Measurements from ENCODE around the gene EMILIN2.
A peak's percentile ranks its signal among the peaks of the same experiment; 100 is the strongest.
"Not testable (repeated sequence)": the region's sequence is repeated elsewhere in the genome, so short reads cannot be mapped to it uniquely, and the experiment has no call there.

The EMILIN2 gene

GRCh38 chr18:2809666-2810183 is 37.1 kb upstream of the EMILIN2 start:
- POLR2A ChIA-PET; H3K27ac ChIP-seq (ENCODE audit: extremely low read depth, low read depth, low read length); H3K4me3 ChIP-seq (ENCODE audit: low read depth, low read length); H3K4me1 ChIP-seq (ENCODE audit: control insufficient read depth, insufficient read depth, low read length); H3K9me3 ChIP-seq (ENCODE audit: control insufficient read depth, insufficient read depth, low read depth, low read length); H3K36me3 ChIP-seq (ENCODE audit: control insufficient read depth in 2 of 2, insufficient read depth in 1 of 2, low read length in 2 of 2): not testable (repeated sequence)
- TF ChIP-seq ZNF585B (tag by site-specific recombination; IDR thresholded peaks at IDR 0.05), result peak; percentile 86
- CTCF ChIA-PET, result interaction anchor here (0.7 kb wide), 1 partner anchor 23 kb away, joined by 3 read pairs; no protein-coding TSS in a partner anchor

GRCh38 chr18:2811416-2811815 is 35.4 kb upstream of the EMILIN2 start:
- H3K4me1 ChIP-seq (ENCODE audit: control insufficient read depth, insufficient read depth, low read length), result no peaks in the 10 kb centered on the region
- no peak overlapping the region for H3K4me3 ChIP-seq (ENCODE audit: low read depth, low read length)
- no peaks in the 10 kb centered on the region for H3K36me3 ChIP-seq (ENCODE audit: control insufficient read depth in 2 of 2, insufficient read depth in 1 of 2, low read length in 2 of 2)
- ChIA-PET POLR2A (no interaction called here), CTCF (no interaction called here)
- TF ChIP-seq ZNF24 (tag by site-specific recombination; IDR thresholded peaks at IDR 0.05) (no peak), MEIS1 (CRISPR knock-in tag; IDR thresholded peaks at IDR 0.05; ENCODE audit: borderline replicate concordance) (no peak)
- no peaks in the 10 kb centered on the region for H3K9me3 ChIP-seq (ENCODE audit: control insufficient read depth, insufficient read depth, low read depth, low read length)
- no peak overlapping the region for H3K27ac ChIP-seq (ENCODE audit: extremely low read depth, low read depth, low read length)

- H3K27ac ChIP-seq (ENCODE audit: extremely low read depth, low read depth, low read length), result no peak overlapping the region
- no peak overlapping the region for H3K4me3 ChIP-seq (ENCODE audit: low read depth, low read length)
- H3K4me1 ChIP-seq (ENCODE audit: control insufficient read depth, insufficient read depth, low read length), result no peaks in the 10 kb centered on the region
- no peaks in the 10 kb centered on the region for H3K9me3 ChIP-seq (ENCODE audit: control insufficient read depth, insufficient read depth, low read depth, low read length)
- ChIA-PET POLR2A (no interaction called here), CTCF (no interaction called here)
- no peaks in the 10 kb centered on the region for H3K36me3 ChIP-seq (ENCODE audit: control insufficient read depth in 2 of 2, insufficient read depth in 1 of 2, low read length in 2 of 2)
- no peak for TF ChIP-seq OVOL3 (tag by site-specific recombination; IDR thresholded peaks at IDR 0.05)
- no peak for TF ChIP-seq ZNF26 (tag by site-specific recombination; IDR thresholded peaks at IDR 0.05)
- TF ChIP-seq ZSCAN23 (tag by site-specific recombination; IDR thresholded peaks at IDR 0.05), result no peak
- no peak for TF ChIP-seq ZNF335 (tag by site-specific recombination; conservative IDR thresholded peaks at IDR 0.05)
- no peak for TF ChIP-seq ZNF830 (tag by site-specific recombination; IDR thresholded peaks at IDR 0.05; ENCODE audit: low read depth)
- TF ChIP-seq SP7 (tag by site-specific recombination; IDR thresholded peaks at IDR 0.05), result no peak
- TF ChIP-seq ZNF558 (tag by site-specific recombination; IDR thresholded peaks at IDR 0.05), result peak; percentile 99
These were observed 31.9 kb upstream of the EMILIN2 start for GRCh38 chr18:2814928-2815327.

- Histone ChIP-seq H3K9me3 (ENCODE audit: control insufficient read depth, insufficient read depth, low read depth, low read length) (no peaks in the 10 kb centered on the region), H3K27ac (ENCODE audit: extremely low read depth, low read depth, low read length) (no peak overlapping the region), H3K4me1 (ENCODE audit: control insufficient read depth, insufficient read depth, low read length) (no peaks in the 10 kb centered on the region), H3K36me3 (ENCODE audit: control insufficient read depth in 2 of 2, insufficient read depth in 1 of 2, low read length in 2 of 2) (no peaks in the 10 kb centered on the region), H3K4me3 (ENCODE audit: low read depth, low read length) (no peak overlapping the region)
- TF ChIP-seq ZNF2 (tag by site-specific recombination; IDR thresholded peaks at IDR 0.05), result no peak
- CTCF ChIA-PET, result interaction anchor here (0.6 kb wide), 1 partner anchor 27 kb away, joined by 3 read pairs; no protein-coding TSS in a partner anchor
- POLR2A ChIA-PET, result no interaction called here
These were observed 28.5 kb upstream of the EMILIN2 start for GRCh38 chr18:2818281-2818680.

- ChIA-PET POLR2A (no interaction called here), CTCF (interaction anchor here (0.5 kb wide), 1 partner anchor 137 kb away, joined by 3 read pairs; no protein-coding TSS in a partner anchor)
- H3K27ac ChIP-seq (ENCODE audit: extremely low read depth, low read depth, low read length), result no peak overlapping the region
- no peaks in the 10 kb centered on the region for H3K9me3 ChIP-seq (ENCODE audit: control insufficient read depth, insufficient read depth, low read depth, low read length)
- no peaks in the 10 kb centered on the region for H3K4me1 ChIP-seq (ENCODE audit: control insufficient read depth, insufficient read depth, low read length)
- no peaks in the 10 kb centered on the region for H3K36me3 ChIP-seq (ENCODE audit: control insufficient read depth in 2 of 2, insufficient read depth in 1 of 2, low read length in 2 of 2)
- no peak overlapping the region for H3K4me3 ChIP-seq (ENCODE audit: low read depth, low read length)
- TF ChIP-seq ZNF433 (tag by site-specific recombination; IDR thresholded peaks at IDR 0.05; ENCODE audit: low read depth), result no peak
- TF ChIP-seq ZNF792 (tag by site-specific recombination; IDR thresholded peaks at IDR 0.05), result no peak
These were observed 25.1 kb upstream of the EMILIN2 start for GRCh38 chr18:2821695-2822094.

Measured in HEK293 (cell line).